HEK293T (cell line): ENCODE results near the gene CLINT1.

ENCODE experiments used
- ARNT ChIP-seq: fragments of 450-650 bp; IDR thresholded peaks from 2 replicates; pipeline ENCODE4 v1.6.1; 2017; ENCODE audit warnings: mild to moderate bottlenecking
- BHLHE40 ChIP-seq: fragments of 450-650 bp; IDR thresholded peaks from 2 replicates; pipeline ENCODE4 v1.6.1; 2016; ENCODE audit warnings: mild to moderate bottlenecking, moderate library complexity, borderline replicate concordance
- CTBP1 ChIP-seq: fragments of 450-650 bp; IDR thresholded peaks from 2 replicates; pipeline ENCODE4 v1.6.1; 2016; ENCODE audit warnings: borderline replicate concordance
- ELF4 ChIP-seq: fragments of 450-650 bp; IDR thresholded peaks from 2 replicates; pipeline ENCODE4 v1.6.1; 2017; ENCODE audit warnings: antibody characterized with exemption
- FOXM1 ChIP-seq: fragments of 450-650 bp; IDR thresholded peaks from 2 replicates; pipeline ENCODE4 v1.6.1; 2017; ENCODE audit warnings: mild to moderate bottlenecking, borderline replicate concordance
- HDGF ChIP-seq: fragments of 450-650 bp; IDR thresholded peaks from 2 replicates; pipeline ENCODE4 v1.6.1; 2017; ENCODE audit warnings: antibody characterized with exemption, borderline replicate concordance
- LEF1 ChIP-seq: fragments of 450-650 bp; IDR thresholded peaks from 2 replicates; pipeline ENCODE4 v1.6.1; 2017; ENCODE audit warnings: mild to moderate bottlenecking, borderline replicate concordance
- PKNOX1 ChIP-seq: fragments of 450-650 bp; IDR thresholded peaks from 2 replicates; pipeline ENCODE4 v1.6.1; 2016
- SP1 ChIP-seq: fragments of 450-650 bp; IDR thresholded peaks from 2 replicates; pipeline ENCODE4 v1.6.1; 2017
- SUZ12 ChIP-seq: fragments of 450-650 bp; IDR thresholded peaks from 2 replicates; pipeline ENCODE4 v1.6.1; 2016; ENCODE audit warnings: mild to moderate bottlenecking
- TARDBP ChIP-seq: fragments of 450-650 bp; IDR thresholded peaks from 2 replicates; pipeline ENCODE4 v1.6.1; 2016
- ZNF384 ChIP-seq: fragments of 450-650 bp; IDR thresholded peaks from 2 replicates; pipeline ENCODE4 v1.6.1; 2016

GRCh38 chr5:157890836-157891597 is 32.1 kb upstream of the CLINT1 start:
- TF ChIP-seq CTBP1 (no peak), FOXM1 (no peak), HDGF (no peak), SUZ12 (no peak), SP1 (no peak), ELF4 (no peak), ARNT (no peak), LEF1 (no peak), ZNF384 (no peak), BHLHE40 (no peak), TARDBP (no peak), PKNOX1 (no peak)
